PC-9 (cell line): ENCODE measurements around the gene GNLY. TPM values are rescaled to one million over a fixed set of nuclear protein-coding genes. Genes with fewer than 3 reads are reported as not detected.

Experiments
- BruUV-seq: library from RNA; stranded (reverse); fragments of 400-500 nt; replicated peaks from 2 replicates; lab custom pipeline; 2021; lab: Mats Ljungman, UMichigan
- CTCF ChIA-PET: fragments of 300-600 bp; sonication (Branson Sonifier 250); formaldehyde crosslinking; loops from one replicate; lab custom pipeline; 2022; ENCODE audit warnings: antibody characterized with exemption; lab: Charles Lee
- POLR2A ChIA-PET: fragments of 300-600 bp; sonication (Branson Sonifier 250); formaldehyde crosslinking; loops from one replicate; lab custom pipeline; 2022; ENCODE audit warnings: antibody characterized with exemption; ENCODE audit not compliant: unreplicated experiment; lab: Charles Lee
- DNase-seq, 2 experiments: peaks; one replicate each; pipeline versions ENCODE4 v3.0.0 to v3.0.0-alpha.2; 2015 to 2022; ENCODE audit warnings: mixed read lengths in 1 of 2
- H2AFZ ChIP-seq: fragments of 200-600 bp; sonication (generic); 2 replicates; pipeline ENCODE4 v1.8.1; 2017; ENCODE audit warnings: antibody characterized with exemption
- H3F3A ChIP-seq: fragments of 200-600 bp; sonication (generic); 2 replicates; pipeline ENCODE4 v1.8.1; 2017; ENCODE audit warnings: antibody characterized with exemption, mild to moderate bottlenecking, low read depth; ENCODE audit not compliant: insufficient read depth
- H3K27ac ChIP-seq: fragments of 200-600 bp; sonication (generic); 2 replicates; pipeline ENCODE4 v1.6.1; 2016; ENCODE audit warnings: mixed run types
- H3K27me3 ChIP-seq: fragments of 200-600 bp; sonication (generic); 2 replicates; pipeline ENCODE4 v1.6.1; 2016; ENCODE audit warnings: low read depth, mixed run types; ENCODE audit not compliant: insufficient read depth
- H3K36me3 ChIP-seq: fragments of 200-600 bp; sonication (generic); 2 replicates; pipeline ENCODE4 v1.6.1; 2016; ENCODE audit warnings: low read depth, mixed run types
- H3K4me1 ChIP-seq: fragments of 200-600 bp; sonication (generic); replicated peaks from 2 replicates; pipeline ENCODE4 v1.6.1; 2016; ENCODE audit warnings: mixed run types; ENCODE audit not compliant: insufficient read depth
- H3K4me2 ChIP-seq: fragments of 200-600 bp; sonication (generic); 2 replicates; pipeline ENCODE4 v1.6.1; 2017; ENCODE audit warnings: mixed run types
- H3K4me3 ChIP-seq: fragments of 200-600 bp; sonication (generic); 2 replicates; pipeline ENCODE4 v1.6.1; 2016; ENCODE audit warnings: mixed run types
- H3K79me2 ChIP-seq: fragments of 200-600 bp; sonication (generic); 2 replicates; pipeline ENCODE4 v1.6.1; 2017; ENCODE audit warnings: low read depth, mixed run types
- H3K9me2 ChIP-seq: fragments of 200-600 bp; sonication (generic); 2 replicates; pipeline ENCODE4 v1.8.1; 2017; ENCODE audit warnings: mild to moderate bottlenecking; ENCODE audit not compliant: insufficient read depth
- H3K9me3 ChIP-seq: fragments of 200-600 bp; sonication (generic); 2 replicates; pipeline ENCODE4 v1.8.1; 2016; ENCODE audit warnings: low read depth; ENCODE audit not compliant: insufficient read depth
- H4K20me1 ChIP-seq: fragments of 200-600 bp; sonication (generic); 2 replicates; pipeline ENCODE4 v1.8.1; 2017; ENCODE audit not compliant: insufficient read depth
- CTCF ChIP-seq: fragments of 200-600 bp; sonication (generic); conservative IDR thresholded peaks from 2 replicates; pipeline ENCODE4 v1.6.1; 2017; ENCODE audit warnings: mixed run types, antibody characterized with exemption, mild to moderate bottlenecking, moderate library complexity
- EZH2 ChIP-seq: fragments of 200-600 bp; sonication (generic); IDR thresholded peaks from 2 replicates; pipeline ENCODE4 v1.8.0; 2017; ENCODE audit warnings: antibody characterized with exemption, low read depth
- intact Hi-C: fragments of 100-400 bp; cut with micrococcal nuclease; formaldehyde crosslinking; loops from one replicate; pipeline ENCODE4 v1.10.0; 2022; ENCODE audit not compliant: unreplicated experiment
- total RNA-seq: library from RNA; stranded (reverse); gene quantifications from 2 replicates; pipeline ENCODE4 v1.2.3, GENCODE V29; 2021

GNLY gene
- total RNA-seq, 1 experiment from 2014 or later = not detected

DNA sequence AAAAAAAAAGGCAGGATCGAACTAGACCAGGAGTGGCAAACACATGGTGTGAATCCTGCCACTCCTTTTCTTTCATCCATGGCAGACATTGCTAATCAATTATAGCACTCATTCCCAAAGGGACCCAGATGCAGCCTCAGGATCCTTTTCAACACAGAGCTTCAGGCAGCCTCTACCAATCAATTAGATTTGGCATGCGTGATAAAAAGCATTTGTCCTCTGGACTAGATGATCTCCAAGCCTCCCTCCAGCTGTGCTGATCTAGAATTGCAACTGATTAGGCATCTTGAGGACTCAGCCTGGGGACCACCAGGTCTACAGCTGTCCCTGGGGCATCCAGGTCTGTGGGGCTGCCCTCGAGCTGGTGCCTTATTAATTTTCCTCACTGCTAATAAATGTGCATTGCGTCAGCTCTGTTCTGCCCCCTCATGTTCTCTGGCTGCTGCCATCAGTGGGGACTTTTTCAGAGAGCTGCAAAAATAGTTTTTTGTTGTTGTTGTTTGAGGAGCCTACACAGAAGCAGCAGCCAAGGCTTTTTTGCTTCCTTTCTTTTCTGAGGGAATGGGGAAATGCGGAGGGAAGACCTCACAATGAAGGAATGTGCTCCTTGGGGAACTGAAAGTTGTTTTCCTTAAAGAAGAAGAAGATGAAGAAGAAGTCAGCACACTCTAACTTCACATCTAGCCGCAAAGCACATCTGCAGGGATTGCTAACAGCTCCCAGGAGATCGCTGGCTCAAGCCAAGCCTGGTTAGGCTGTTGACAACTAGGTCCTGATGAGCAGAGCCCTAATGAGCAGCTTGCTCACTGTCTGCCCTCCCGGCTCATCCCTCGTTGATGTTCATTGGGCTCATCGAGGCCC, 50.8 kb downstream of the GNLY start:
- H3K27ac ChIP-seq = no peak overlapping the region
- no peak overlapping the region for H3K4me3 ChIP-seq
- intact Hi-C loops = no loop called here
- ChIA-PET POLR2A (interaction anchor here (0.7 kb wide), 1 partner anchor 359 kb away, joined by 41 read pairs; no protein-coding TSS in a partner anchor), CTCF (no interaction called here)
- TF ChIP-seq EZH2 (no peak), CTCF (no peak)
- H3K27me3 ChIP-seq = peaks cover 30% of the 10 kb centered on the region; the same call in 1 of the 2 replicates
- no peak for DNase-seq
- no peak overlapping the region for H3K4me2 ChIP-seq
- 0 out of 2 replicates have a peak, but pooled peaks cover 3% of the 10 kb centered on the region for H3F3A ChIP-seq
- peaks cover 17% of the 10 kb centered on the region for H3K4me1 ChIP-seq
- H3K79me2 ChIP-seq = no peaks in the 10 kb centered on the region
- H3K9me3 ChIP-seq = no peaks in the 10 kb centered on the region
- no peaks in the 10 kb centered on the region for H3K9me2 ChIP-seq
- H3K36me3 ChIP-seq = no peaks in the 10 kb centered on the region
- no peak overlapping the region for H2AFZ ChIP-seq
- H4K20me1 ChIP-seq = no peaks in the 10 kb centered on the region
- no TSS peak for BruUV-seq

DNA sequence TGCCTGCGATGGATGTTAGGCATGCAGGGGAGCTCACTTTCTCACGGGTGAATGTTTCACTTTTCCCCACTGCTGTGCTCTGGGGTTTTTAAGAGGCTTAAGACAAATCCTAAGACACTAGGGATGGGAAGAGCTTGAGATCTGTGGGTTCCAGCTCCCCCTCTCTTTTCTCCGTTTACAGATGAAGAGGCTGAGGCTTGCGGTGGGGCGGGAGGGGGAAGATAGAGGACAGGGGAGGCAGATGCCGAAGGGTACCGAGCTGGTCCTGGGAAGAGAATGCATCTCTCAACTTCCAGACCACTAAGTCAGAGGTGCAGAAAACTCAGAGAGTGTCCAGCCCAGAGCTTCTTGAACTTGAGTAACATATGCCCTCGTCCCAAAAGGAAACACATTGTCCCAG, 51.5 kb downstream of the GNLY start:
- no peak overlapping the region for H3K4me2 ChIP-seq
- 0 out of 2 replicates have a peak, but pooled peaks cover 3% of the 10 kb centered on the region for H3F3A ChIP-seq
- H4K20me1 ChIP-seq = no peaks in the 10 kb centered on the region
- H3K27me3 ChIP-seq = peaks cover 31% of the 10 kb centered on the region; the same call in 1 of the 2 replicates
- H3K4me3 ChIP-seq = no peak overlapping the region
- peaks cover 17% of the 10 kb centered on the region for H3K4me1 ChIP-seq
- H3K9me3 ChIP-seq = no peaks in the 10 kb centered on the region
- DNase-seq = no peak
- no peaks in the 10 kb centered on the region for H3K36me3 ChIP-seq
- no peak overlapping the region for H2AFZ ChIP-seq
- ChIA-PET CTCF (no interaction called here), POLR2A (no interaction called here)
- intact Hi-C loops = no loop called here
- no peak overlapping the region for H3K27ac ChIP-seq
- TF ChIP-seq EZH2 = no peak
- no peak for TF ChIP-seq CTCF
- H3K79me2 ChIP-seq = no peaks in the 10 kb centered on the region
- no peaks in the 10 kb centered on the region for H3K9me2 ChIP-seq
- no TSS peak for BruUV-seq

- H3K79me2 ChIP-seq = no peaks in the 10 kb centered on the region
- CTCF ChIA-PET = no interaction called here
- no peak overlapping the region for H2AFZ ChIP-seq
- peaks cover 39% of the 10 kb centered on the region; the same call in 1 of the 2 replicates for H3K27me3 ChIP-seq
- peaks cover 3% of the 10 kb centered on the region; the same call in 1 of the 2 replicates for H3F3A ChIP-seq
- no peak overlapping the region for H3K4me3 ChIP-seq
- no peak overlapping the region for H3K27ac ChIP-seq
- intact Hi-C loops = no loop called here
- no TSS peak for BruUV-seq
- no peaks in the 10 kb centered on the region for H3K9me2 ChIP-seq
- no peak for DNase-seq
- TF ChIP-seq CTCF (no peak), EZH2 (no peak)
- no peaks in the 10 kb centered on the region for H4K20me1 ChIP-seq
- H3K9me3 ChIP-seq = no peaks in the 10 kb centered on the region
- no peak overlapping the region for H3K4me2 ChIP-seq
- POLR2A ChIA-PET = no interaction called here
- no peaks in the 10 kb centered on the region for H3K36me3 ChIP-seq
- peaks cover 16% of the 10 kb centered on the region for H3K4me1 ChIP-seq
These were observed 52.3 kb downstream of the GNLY start for GRCh38 chr2:85746321-85747004.
